CD14-positive monocyte (primary cell): ENCODE results near the gene ANKRD10. TPM values are rescaled to one million over a fixed set of nuclear protein-coding genes. Genes with fewer than 3 reads are reported as not detected.

Source experiments
- DNase-seq, 3 donors: peaks; one replicate each; pipeline ENCODE4 v3.0.0-alpha.2; 2011 to 2022
- H2AFZ ChIP-seq: 2 replicates; pipeline ENCODE4 v1.6.0; 2012; ENCODE audit warnings: mild to moderate bottlenecking, low read depth, low read length, inconsistent platforms; ENCODE audit not compliant: insufficient read depth, poor library complexity, severe bottlenecking
- H3K27ac ChIP-seq, 2 donors: 1 replicate in 1 of 2; 2 replicates in 1 of 2; pipeline ENCODE4 v1.5.1; 2012 to 2013; ENCODE audit warnings: low read length in 2 of 2, control low read depth in 1 of 2, inconsistent platforms in 1 of 2, low read depth in 1 of 2, mild to moderate bottlenecking in 1 of 2
- H3K27me3 ChIP-seq, 2 donors: one replicate each; pipeline versions ENCODE4 v1.6.0 to v1.6.1; 2011 to 2013; ENCODE audit warnings: low read length in 2 of 2; ENCODE audit not compliant: control insufficient read depth in 2 of 2, insufficient read depth in 2 of 2
- H3K36me3 ChIP-seq, 2 donors: replicated peaks in 1 of 2; 1 replicate in 1 of 2; 2 replicates in 1 of 2; pipeline versions ENCODE4 v1.5.1 to v1.6.1; 2012 to 2013; ENCODE audit warnings: low read length in 2 of 2, control low read depth in 1 of 2, inconsistent platforms in 1 of 2, mild to moderate bottlenecking in 1 of 2; ENCODE audit not compliant: insufficient read depth in 2 of 2, control insufficient read depth in 1 of 2
- H3K4me1 ChIP-seq, 2 donors: 1 replicate in 1 of 2; 2 replicates in 1 of 2; pipeline versions ENCODE4 v1.5.1 to v1.6.1; 2012 to 2013; ENCODE audit warnings: low read length in 2 of 2, control low read depth in 1 of 2, inconsistent platforms in 1 of 2, mild to moderate bottlenecking in 1 of 2, moderate library complexity in 1 of 2; ENCODE audit not compliant: insufficient read depth in 2 of 2, control insufficient read depth in 1 of 2
- H3K4me2 ChIP-seq: replicated peaks from 2 replicates; pipeline ENCODE3; 2012; ENCODE audit warnings: low read length, moderate library complexity, mild to moderate bottlenecking; ENCODE audit not compliant: poor library complexity, severe bottlenecking; ENCODE audit errors: extremely low read depth
- H3K4me3 ChIP-seq, 3 experiments: fragments of 200-600 bp in 1 of 3; sonication (generic) in 1 of 3; replicated peaks in 1 of 3; 1 replicate in 2 of 3; 2 replicates in 1 of 3; pipeline ENCODE4 v1.5.1; 2011 to 2013; ENCODE audit warnings: low read length in 3 of 3, mild to moderate bottlenecking in 3 of 3, control low read depth in 2 of 3, low read depth in 2 of 3, inconsistent platforms in 1 of 3, moderate library complexity in 1 of 3
- H3K79me2 ChIP-seq: 2 replicates; pipeline ENCODE4 v1.6.0; 2012; ENCODE audit warnings: mild to moderate bottlenecking, control low read depth, inconsistent platforms, low read length, moderate library complexity; ENCODE audit not compliant: insufficient read depth
- H3K9ac ChIP-seq: 2 replicates; pipeline ENCODE4 v1.6.0; 2017; ENCODE audit warnings: low read length, mild to moderate bottlenecking; ENCODE audit not compliant: insufficient read depth, poor library complexity, severe bottlenecking
- H3K9me3 ChIP-seq, 2 donors: replicated peaks in 1 of 2; 1 replicate in 1 of 2; 2 replicates in 1 of 2; pipeline versions ENCODE4 v1.5.1 to v1.6.1; 2012 to 2013; ENCODE audit warnings: low read length in 2 of 2, control low read depth in 1 of 2; ENCODE audit not compliant: control insufficient read depth in 1 of 2, insufficient read depth in 1 of 2
- H4K20me1 ChIP-seq: 2 replicates; pipeline ENCODE4 v1.6.0; 2012; ENCODE audit warnings: mild to moderate bottlenecking, low read length, control low read depth, moderate library complexity; ENCODE audit not compliant: insufficient read depth
- H3K27ac Mint-ChIP-seq, 7 donors: one replicate each; pipeline ENCODE4 v1.8.0; 2020; ENCODE audit warnings: mild to moderate bottlenecking in 7 of 7, mixed read lengths in 7 of 7, moderate library complexity in 6 of 7, inconsistent platforms in 2 of 7
- H3K27me3 Mint-ChIP-seq, 3 donors: one replicate each; pipeline ENCODE4 v1.8.0; 2021 to 2022; ENCODE audit warnings: low read depth in 3 of 3, mild to moderate bottlenecking in 3 of 3, mixed read lengths in 3 of 3, moderate library complexity in 3 of 3, inconsistent platforms in 1 of 3
- H3K36me3 Mint-ChIP-seq, 2 donors: one replicate each; pipeline ENCODE4 v1.8.0; 2020; ENCODE audit warnings: mixed read lengths in 2 of 2, inconsistent platforms in 1 of 2, mild to moderate bottlenecking in 1 of 2
- H3K4me1 Mint-ChIP-seq: one replicate; pipeline ENCODE4 v1.8.0; 2020; ENCODE audit warnings: mild to moderate bottlenecking, mixed read lengths
- H3K4me3 Mint-ChIP-seq, 2 donors: one replicate each; pipeline ENCODE4 v1.8.0; 2020; ENCODE audit warnings: mild to moderate bottlenecking in 2 of 2, mixed read lengths in 2 of 2, moderate library complexity in 1 of 2
- H3K9me3 Mint-ChIP-seq, 7 donors: one replicate each; pipeline ENCODE4 v1.8.0; 2020 to 2022; ENCODE audit warnings: mixed read lengths in 7 of 7, mild to moderate bottlenecking in 6 of 7, moderate library complexity in 6 of 7, inconsistent platforms in 2 of 7
- CTCF ChIP-seq: fragments of 200-600 bp; IDR thresholded peaks from one replicate; pipeline ENCODE4 v1.8.0; 2022; ENCODE audit warnings: antibody characterized with exemption, mild to moderate bottlenecking
- WGBS: methylation state at CpG from one replicate; pipeline ENCODE4 v1.1.5; 2013; ENCODE audit warnings: missing lambda C conversion rate; ENCODE audit not compliant: insufficient coverage; 5-methylcytosine and 5-hydroxymethylcytosine counted together
- intact Hi-C, 2 donors: fragments of 100-400 bp; cut with micrococcal nuclease; formaldehyde crosslinking; loops; one replicate each; pipeline versions ENCODE4 v1.15.0 to v1.15.1; 2023
- polyA plus RNA-seq, 3 donors: library from polyadenylated mRNA; depleted of rRNA in 1 of 3; unstranded in 2 of 3; stranded (reverse) in 1 of 3; fragments of 300-500 nt in 2 of 3; fragments of >200 nt in 1 of 3; fragmentation: Illumina TruSeq in 2 of 3; gene quantifications; 1 replicate in 2 of 3; 2 replicates in 1 of 3; pipeline ENCODE4 v1.2.3, GENCODE V29; 2012 to 2021

Gene ANKRD10
- polyA plus RNA-seq, 3 donors: 30.5 to 79.9 (median 37.2) TPM

DNA sequence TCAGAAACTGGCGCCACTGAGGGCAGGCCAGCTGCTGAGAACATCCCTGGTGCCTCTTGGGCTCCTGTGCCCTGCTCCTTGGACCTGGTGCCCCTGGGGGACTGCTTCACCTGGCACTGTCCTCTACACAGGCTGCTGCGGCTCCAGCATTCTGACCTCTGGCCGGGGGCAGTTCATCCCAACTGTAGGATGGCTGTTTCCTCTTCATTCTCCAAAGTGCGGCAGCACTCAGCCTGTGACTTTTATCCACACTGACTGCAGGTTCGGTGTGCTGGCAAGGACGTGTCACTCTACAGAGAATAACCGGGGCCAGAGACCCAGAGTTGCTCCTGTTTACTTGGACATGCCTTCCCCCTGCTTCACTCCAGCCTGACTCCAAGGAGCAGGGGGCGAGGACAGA is 7.6 kb upstream of the ANKRD10 start:
- H3K27me3 ChIP-seq: peaks cover 0 to 24% of the 10 kb centered on the region in 2 donors
- TF ChIP-seq CTCF: no peak
- no peak overlapping the region for H3K4me3 ChIP-seq
- H4K20me1 ChIP-seq: no peaks in the 10 kb centered on the region
- H3K9ac ChIP-seq: no peak overlapping the region
- no peak overlapping the region for H2AFZ ChIP-seq
- H3K79me2 ChIP-seq: no peaks in the 10 kb centered on the region
- H3K4me2 ChIP-seq: no peak overlapping the region
- peak overlapping the region in 1 of 7 donors; percentile 35 for H3K27ac Mint-ChIP-seq
- peaks cover 3% of the 10 kb centered on the region for H3K4me1 Mint-ChIP-seq
- 82% methylated on average over 7 of the region's 8 CpGs for WGBS
- no peak overlapping the region for H3K4me3 Mint-ChIP-seq
- no peak for DNase-seq
- H3K36me3 Mint-ChIP-seq: no peaks in the 10 kb centered on the region
- H3K9me3 ChIP-seq: no peaks in the 10 kb centered on the region
- no peaks in the 10 kb centered on the region for H3K36me3 ChIP-seq
- peaks cover 0 to 2% (median 0%) of the 10 kb centered on the region in 7 donors for H3K9me3 Mint-ChIP-seq
- H3K27ac ChIP-seq: no peak overlapping the region
- no peaks in the 10 kb centered on the region for H3K4me1 ChIP-seq
- intact Hi-C loops: no loop called here
- H3K27me3 Mint-ChIP-seq: peaks cover 23 to 41% (median 25%) of the 10 kb centered on the region in 3 donors

- Histone ChIP-seq H3K36me3 (no peaks in the 10 kb centered on the region), H4K20me1 (no peaks in the 10 kb centered on the region), H3K79me2 (no peaks in the 10 kb centered on the region), H2AFZ (no peak overlapping the region), H3K27me3 (peaks cover 0 to 24% of the 10 kb centered on the region in 2 donors), H3K4me3 (no peak overlapping the region), H3K27ac (no peak overlapping the region), H3K4me1 (peaks cover 5 to 6% of the 10 kb centered on the region in 2 donors), H3K4me2 (no peak overlapping the region), H3K9ac (no peak overlapping the region), H3K9me3 (no peaks in the 10 kb centered on the region)
- Mint-ChIP-seq H3K27ac (no peak overlapping the region), H3K4me1 (peaks cover 9% of the 10 kb centered on the region), H3K4me3 (peak overlapping the region in 1 of 2 donors; percentile 66), H3K36me3 (no peaks in the 10 kb centered on the region), H3K27me3 (peaks cover 22 to 36% (median 23%) of the 10 kb centered on the region in 3 donors), H3K9me3 (peaks cover 0 to 2% (median 0%) of the 10 kb centered on the region in 7 donors)
- no peak for TF ChIP-seq CTCF
- DNase-seq: no peak
- 96% methylated on average over 4 of the region's 8 CpGs for WGBS
- intact Hi-C loops: no loop called here
Measured at GRCh38 chr13:110921695-110922094, 6.8 kb upstream of the ANKRD10 start.
